Lower lobe of right lung (tissue), 2 donors: ENCODE measurements around the gene CDH22. TPM values are rescaled to one million over a fixed set of nuclear protein-coding genes. Genes with fewer than 3 reads are reported as not detected.

Experiments
- ATAC-seq, 2 donors: fragments of 200-7000 bp; cut with Tn5 transposase; one replicate each; pipeline ENCODE4 v1.9.1; 2020 to 2022; ENCODE audit warnings: mild to moderate bottlenecking in 2 of 2, moderate library complexity in 2 of 2
- DNase-seq: peaks from one replicate; pipeline ENCODE4 v3.0.0-alpha.2; 2020
- H3K27ac ChIP-seq: fragments of 200-600 bp; one replicate; pipeline ENCODE4 v1.8.0; 2022
- H3K27me3 ChIP-seq: fragments of 200-600 bp; one replicate; pipeline ENCODE4 v1.8.0; 2022; ENCODE audit warnings: low read depth
- H3K36me3 ChIP-seq: fragments of 200-600 bp; one replicate; pipeline ENCODE4 v1.8.0; 2022; ENCODE audit warnings: mild to moderate bottlenecking
- H3K4me1 ChIP-seq: fragments of 200-600 bp; one replicate; pipeline ENCODE4 v1.8.0; 2022
- H3K4me3 ChIP-seq: fragments of 200-600 bp; one replicate; pipeline ENCODE4 v1.8.0; 2022; ENCODE audit warnings: mild to moderate bottlenecking
- H3K9me3 ChIP-seq: fragments of 200-600 bp; one replicate; pipeline ENCODE4 v1.8.0; 2022
- intact Hi-C: fragments of 100-400 bp; cut with DNase I; formaldehyde crosslinking; loops from one replicate; pipeline ENCODE4 v1.11.0; 2022
- total RNA-seq: library from RNA; stranded (reverse); fragmentation: NEBNext Ultra II Directional; extraction: Animal tissue kit (Norgen Biotek cat#: 25700); gene quantifications from one replicate; pipeline ENCODE4 v1.2.1, GENCODE V29; 2021
- TF ChIP-seq, protein P1 (sequence below): fragments of 200-600 bp; IDR thresholded peaks from one replicate; pipeline ENCODE4 v1.8.0; 2022; ENCODE audit warnings: antibody characterized with exemption, mild to moderate bottlenecking
- donor health status: DM: no; HTN: yes; CAD: no; lungs with severe emphysema.

CDH22 gene
- total RNA-seq, 1 donor from 2014 or later, result 0.35 TPM

DNA sequence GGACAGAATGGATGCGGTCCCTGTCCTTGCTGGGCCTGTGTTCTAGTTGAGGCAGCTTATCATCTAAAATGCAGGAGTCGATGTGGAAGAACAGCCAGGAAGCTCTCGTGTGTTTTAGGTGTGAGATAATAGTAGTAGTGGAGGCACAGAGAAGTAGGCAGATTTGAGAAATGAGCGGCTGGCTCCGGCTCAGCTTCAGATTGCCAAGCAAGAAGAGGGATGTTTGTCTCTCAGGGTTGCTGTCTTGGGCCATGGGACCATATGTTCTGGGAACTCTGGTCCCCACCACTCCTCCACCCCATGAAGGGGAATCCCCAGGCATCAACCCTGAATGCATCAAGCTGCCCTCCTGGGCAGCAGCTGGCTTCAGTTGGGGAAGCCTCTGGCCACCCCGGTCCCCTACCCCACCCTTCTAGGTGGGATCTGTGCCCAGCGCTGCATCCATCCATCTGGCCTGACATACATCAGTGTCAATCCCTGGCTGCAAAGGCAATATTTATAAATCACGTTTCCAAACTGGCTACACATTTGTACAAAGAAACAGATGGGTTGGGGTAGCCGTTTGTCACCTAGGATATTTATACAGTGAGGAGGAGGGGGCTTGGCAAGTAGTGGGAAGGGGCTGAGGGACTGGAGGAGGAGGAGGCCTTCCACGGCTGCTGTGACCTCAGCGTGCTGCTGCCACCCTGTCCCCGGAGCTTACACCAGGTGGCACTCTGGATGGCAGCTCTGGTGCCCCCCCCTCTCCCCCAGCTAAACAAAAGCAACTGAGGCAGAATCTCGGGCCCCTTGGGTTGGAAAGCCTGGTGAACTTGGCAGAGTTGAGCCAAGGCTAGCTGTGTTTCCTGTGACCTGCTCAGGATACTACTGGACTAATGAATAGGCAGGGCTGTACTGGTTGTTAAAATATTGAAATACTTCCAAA is 125.8 kb downstream of the CDH22 start:
- no peaks in the 10 kb centered on the region for H3K36me3 ChIP-seq
- DNase-seq (no peak), ATAC-seq (no peak)
- H3K4me1 ChIP-seq, result no peaks in the 10 kb centered on the region
- no peaks in the 10 kb centered on the region for H3K9me3 ChIP-seq
- H3K4me3 ChIP-seq, result no peak overlapping the region
- H3K27ac ChIP-seq, result no peak overlapping the region
- H3K27me3 ChIP-seq, result peaks cover 42% of the 10 kb centered on the region
- TF ChIP-seq, protein P1, sequence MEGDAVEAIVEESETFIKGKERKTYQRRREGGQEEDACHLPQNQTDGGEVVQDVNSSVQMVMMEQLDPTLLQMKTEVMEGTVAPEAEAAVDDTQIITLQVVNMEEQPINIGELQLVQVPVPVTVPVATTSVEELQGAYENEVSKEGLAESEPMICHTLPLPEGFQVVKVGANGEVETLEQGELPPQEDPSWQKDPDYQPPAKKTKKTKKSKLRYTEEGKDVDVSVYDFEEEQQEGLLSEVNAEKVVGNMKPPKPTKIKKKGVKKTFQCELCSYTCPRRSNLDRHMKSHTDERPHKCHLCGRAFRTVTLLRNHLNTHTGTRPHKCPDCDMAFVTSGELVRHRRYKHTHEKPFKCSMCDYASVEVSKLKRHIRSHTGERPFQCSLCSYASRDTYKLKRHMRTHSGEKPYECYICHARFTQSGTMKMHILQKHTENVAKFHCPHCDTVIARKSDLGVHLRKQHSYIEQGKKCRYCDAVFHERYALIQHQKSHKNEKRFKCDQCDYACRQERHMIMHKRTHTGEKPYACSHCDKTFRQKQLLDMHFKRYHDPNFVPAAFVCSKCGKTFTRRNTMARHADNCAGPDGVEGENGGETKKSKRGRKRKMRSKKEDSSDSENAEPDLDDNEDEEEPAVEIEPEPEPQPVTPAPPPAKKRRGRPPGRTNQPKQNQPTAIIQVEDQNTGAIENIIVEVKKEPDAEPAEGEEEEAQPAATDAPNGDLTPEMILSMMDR, result no peak
- intact Hi-C loops, result no loop called here

DNA sequence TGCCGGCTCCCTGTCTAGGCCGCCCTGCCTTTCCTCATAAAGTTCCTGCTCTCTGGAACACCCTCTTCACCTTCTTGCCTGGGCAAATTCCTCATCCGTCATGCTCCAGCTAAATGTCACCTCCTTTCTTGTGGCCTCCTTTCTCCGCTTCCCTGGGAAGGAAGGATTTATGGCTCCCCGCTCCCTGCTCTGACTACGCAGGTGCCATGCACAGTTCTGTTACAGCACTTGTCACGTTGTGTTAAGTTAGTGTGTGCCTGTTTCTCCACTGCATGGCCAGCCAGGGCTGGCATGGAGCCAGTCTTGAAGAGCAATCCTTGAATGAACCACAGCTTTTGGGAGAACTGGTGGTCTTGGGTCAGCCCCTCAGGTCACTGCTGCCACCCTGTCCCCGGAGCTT is 128.4 kb downstream of the CDH22 start:
- intact Hi-C loops, result no loop called here
- Histone ChIP-seq H3K27me3 (peaks cover 51% of the 10 kb centered on the region), H3K4me3 (no peak overlapping the region), H3K36me3 (no peaks in the 10 kb centered on the region), H3K9me3 (no peaks in the 10 kb centered on the region), H3K4me1 (no peaks in the 10 kb centered on the region), H3K27ac (no peak overlapping the region)
- no peak for DNase-seq
- no peak for ATAC-seq
- TF ChIP-seq, protein P1, result no peak

GRCh38 chr20:46178891-46179290 is 129.4 kb downstream of the CDH22 start:
- TF ChIP-seq, protein P1, result no peak
- Histone ChIP-seq H3K9me3 (no peaks in the 10 kb centered on the region), H3K27me3 (peaks cover 58% of the 10 kb centered on the region), H3K27ac (no peak overlapping the region), H3K4me1 (no peaks in the 10 kb centered on the region), H3K4me3 (no peak overlapping the region), H3K36me3 (no peaks in the 10 kb centered on the region)
- DNase-seq (no peak), ATAC-seq (no peak)
- intact Hi-C loops, result no loop called here

DNA sequence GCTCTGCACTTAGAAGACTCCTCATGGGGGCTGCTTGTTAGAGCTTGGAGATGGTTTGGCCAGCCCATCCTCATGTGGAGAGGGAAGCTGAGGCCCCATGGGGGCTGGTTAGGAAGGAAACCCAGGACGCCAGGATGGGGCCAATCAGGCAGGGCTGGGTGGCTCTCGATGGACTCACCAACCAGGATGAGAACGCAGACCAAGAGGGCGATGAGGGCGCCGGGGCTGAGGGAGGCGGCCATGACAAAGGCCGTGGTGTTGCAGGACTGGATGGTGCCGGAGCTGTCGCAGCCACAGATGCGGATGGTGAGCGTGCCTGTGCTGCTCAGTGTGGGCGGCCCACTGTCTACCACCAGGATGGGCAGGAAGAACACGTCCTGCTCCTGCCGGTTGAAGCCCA is 130.5 kb downstream of the CDH22 start:
- Histone ChIP-seq H3K36me3 (no peaks in the 10 kb centered on the region), H3K9me3 (no peaks in the 10 kb centered on the region), H3K4me3 (no peak overlapping the region), H3K27me3 (peaks cover 68% of the 10 kb centered on the region), H3K27ac (no peak overlapping the region), H3K4me1 (no peaks in the 10 kb centered on the region)
- ATAC-seq (no peak), DNase-seq (no peak)
- TF ChIP-seq, protein P1, result no peak
- intact Hi-C loops, result no loop called here

- no peaks in the 10 kb centered on the region for H3K4me1 ChIP-seq
- DNase-seq (no peak), ATAC-seq (no peak)
- H3K27me3 ChIP-seq, result peaks cover 66% of the 10 kb centered on the region
- no peak overlapping the region for H3K4me3 ChIP-seq
- no peaks in the 10 kb centered on the region for H3K9me3 ChIP-seq
- intact Hi-C loops, result no loop called here
- no peaks in the 10 kb centered on the region for H3K36me3 ChIP-seq
- no peak overlapping the region for H3K27ac ChIP-seq
- TF ChIP-seq, protein P1, result no peak
These were observed 131.4 kb downstream of the CDH22 start for GRCh38 chr20:46176739-46177378.
